GM12878 (cell line): ENCODE measurements around the gene FAM193B. TPM values are rescaled to one million over a fixed set of nuclear protein-coding genes. Genes with fewer than 3 reads are reported as not detected.

Experiments
- MYC ChIP-seq: IDR thresholded peaks from 2 replicates; pipeline ENCODE4 v1.6.1; 2011; ENCODE audit warnings: mild to moderate bottlenecking, low read length, moderate library complexity, inconsistent platforms; ENCODE audit not compliant: insufficient read depth, insufficient replicate concordance, insufficient read length, severe bottlenecking
- RUNX3 ChIP-seq: IDR thresholded peaks from 2 replicates; pipeline ENCODE4 v1.6.1; 2012; ENCODE audit warnings: low read length, inconsistent platforms
- SMAD5 ChIP-seq: IDR thresholded peaks from 2 replicates; pipeline ENCODE4 v1.6.1; 2016; ENCODE audit warnings: antibody characterized with exemption, low read depth
- SP1 ChIP-seq: IDR thresholded peaks from one replicate; pipeline ENCODE4 v1.6.1; 2011; ENCODE audit warnings: low read depth, low read length
- ZSCAN29 ChIP-seq: fragments of 450-650 bp; IDR thresholded peaks from 2 replicates; pipeline ENCODE4 v1.6.1; 2017; ENCODE audit warnings: mild to moderate bottlenecking, moderate library complexity
- polyA plus RNA-seq, 11 experiments: library from polyadenylated mRNA; depleted of rRNA in 4 of 11; unstranded in 6 of 11; stranded (reverse) in 5 of 11; fragments of >200 nt; fragmentation: Nextera tagmentation in 4 of 11; fragmentation: Illumina TruSeq in 1 of 11; extraction: Ambion mirVana in 4 of 11; extraction: Trizol in 1 of 11; gene quantifications; 1 replicate in 1 of 11; 2 replicates in 10 of 11; pipeline versions ENCODE4 v1.2.1 to v1.2.3, GENCODE V29; 2011 to 2016; ENCODE audit warnings: inconsistent platforms in 2 of 11, missing spikeins in 2 of 11, low read depth in 1 of 11
- total RNA-seq, 4 experiments: library from RNA; depleted of rRNA in 3 of 4; stranded (reverse); fragments of >200 nt in 3 of 4; fragmentation: Illumina TruSeq in 1 of 4; extraction: Trizol in 1 of 4; gene quantifications; 2 replicates each; pipeline versions ENCODE4 v1.2.1 to v1.2.3, GENCODE V29; 2013 to 2021
- TF ChIP-seq, protein P1 (sequence below): fragments of 450-650 bp; formaldehyde crosslinking; IDR thresholded peaks from 2 replicates; pipeline ENCODE4 v1.4.0; 2022; ENCODE audit warnings: mild to moderate bottlenecking, moderate library complexity
- TF ChIP-seq, protein P2 (sequence below): IDR thresholded peaks from 2 replicates; pipeline ENCODE4 v1.6.1; 2012; ENCODE audit warnings: low read depth, low read length, improper control_type of control experiment
- TF ChIP-seq, protein P3 (sequence below): fragments of 450-650 bp; IDR thresholded peaks from 2 replicates; pipeline ENCODE4 v1.6.1; 2017; ENCODE audit warnings: mild to moderate bottlenecking, moderate library complexity
- TF ChIP-seq, protein P4 (sequence below): IDR thresholded peaks from 2 replicates; pipeline ENCODE4 v1.6.1; 2012; ENCODE audit warnings: mild to moderate bottlenecking, low read depth, low read length
- TF ChIP-seq, protein P5 (sequence below): fragments of 450-650 bp; IDR thresholded peaks from 2 replicates; pipeline ENCODE4 v1.6.1; 2016; ENCODE audit warnings: mild to moderate bottlenecking
- TF ChIP-seq, protein P6 (sequence below): fragments of 450-650 bp; formaldehyde crosslinking; IDR thresholded peaks from 2 replicates; pipeline ENCODE4 v1.5.0; 2022; ENCODE audit warnings: mild to moderate bottlenecking, missing genetic modification characterization

FAM193B gene
- total and polyA plus RNA-seq, 10 of the 15 experiments (the other 5 are each of a cell fraction or from before 2014, with no cell fraction given): 3.3 to 47.0 (median 25.1) TPM

DNA sequence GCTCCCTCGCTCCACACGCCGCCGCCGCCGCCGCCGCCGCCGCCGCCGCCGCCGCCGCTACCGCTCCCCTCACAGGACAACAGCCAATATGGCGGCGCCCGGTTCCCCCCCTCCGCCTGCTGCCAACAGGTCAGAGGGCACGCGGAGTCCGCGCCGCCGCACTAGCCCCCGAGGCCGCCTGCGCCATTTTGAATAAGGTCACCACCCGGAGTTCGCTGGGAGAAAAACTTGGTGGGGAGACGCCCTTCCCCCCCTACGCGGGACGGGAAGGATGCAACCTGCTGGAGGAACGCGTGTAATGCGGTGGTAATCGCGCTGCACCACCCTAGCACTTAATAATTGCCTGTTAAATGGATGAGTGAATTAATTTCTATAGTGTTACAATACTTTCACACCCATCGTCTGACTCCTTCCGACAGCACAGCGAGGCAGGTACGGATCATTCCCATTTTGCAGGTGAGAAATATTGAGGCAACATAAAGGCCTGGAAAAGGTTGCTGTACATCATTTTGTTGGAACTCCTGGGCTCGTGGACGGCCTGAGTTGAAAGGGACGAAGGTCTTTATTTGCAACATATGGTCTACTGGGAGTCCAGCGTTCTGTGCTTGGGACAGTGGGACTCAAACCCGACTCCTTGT is at the start of gene FAM193B (continued):
- TF ChIP-seq, protein P1, sequence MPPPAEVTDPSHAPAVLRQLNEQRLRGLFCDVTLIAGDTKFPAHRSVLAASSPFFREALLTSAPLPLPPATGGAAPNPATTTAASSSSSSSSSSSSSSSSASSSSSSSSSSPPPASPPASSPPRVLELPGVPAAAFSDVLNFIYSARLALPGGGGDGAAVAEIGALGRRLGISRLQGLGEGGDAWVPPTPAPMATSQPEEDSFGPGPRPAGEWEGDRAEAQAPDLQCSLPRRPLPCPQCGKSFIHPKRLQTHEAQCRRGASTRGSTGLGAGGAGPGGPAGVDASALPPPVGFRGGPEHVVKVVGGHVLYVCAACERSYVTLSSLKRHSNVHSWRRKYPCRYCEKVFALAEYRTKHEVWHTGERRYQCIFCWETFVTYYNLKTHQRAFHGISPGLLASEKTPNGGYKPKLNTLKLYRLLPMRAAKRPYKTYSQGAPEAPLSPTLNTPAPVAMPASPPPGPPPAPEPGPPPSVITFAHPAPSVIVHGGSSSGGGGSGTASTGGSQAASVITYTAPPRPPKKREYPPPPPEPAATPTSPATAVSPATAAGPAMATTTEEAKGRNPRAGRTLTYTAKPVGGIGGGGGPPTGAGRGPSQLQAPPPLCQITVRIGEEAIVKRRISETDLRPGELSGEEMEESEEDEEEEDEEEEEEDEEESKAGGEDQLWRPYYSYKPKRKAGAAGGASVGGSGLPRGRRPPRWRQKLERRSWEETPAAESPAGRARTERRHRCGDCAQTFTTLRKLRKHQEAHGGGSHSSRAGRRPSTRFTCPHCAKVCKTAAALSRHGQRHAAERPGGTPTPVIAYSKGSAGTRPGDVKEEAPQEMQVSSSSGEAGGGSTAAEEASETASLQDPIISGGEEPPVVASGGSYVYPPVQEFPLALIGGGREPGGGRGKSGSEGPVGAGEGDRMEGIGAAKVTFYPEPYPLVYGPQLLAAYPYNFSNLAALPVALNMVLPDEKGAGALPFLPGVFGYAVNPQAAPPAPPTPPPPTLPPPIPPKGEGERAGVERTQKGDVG (CRISPR knock-in tag): no peak
- TF ChIP-seq, protein P2, sequence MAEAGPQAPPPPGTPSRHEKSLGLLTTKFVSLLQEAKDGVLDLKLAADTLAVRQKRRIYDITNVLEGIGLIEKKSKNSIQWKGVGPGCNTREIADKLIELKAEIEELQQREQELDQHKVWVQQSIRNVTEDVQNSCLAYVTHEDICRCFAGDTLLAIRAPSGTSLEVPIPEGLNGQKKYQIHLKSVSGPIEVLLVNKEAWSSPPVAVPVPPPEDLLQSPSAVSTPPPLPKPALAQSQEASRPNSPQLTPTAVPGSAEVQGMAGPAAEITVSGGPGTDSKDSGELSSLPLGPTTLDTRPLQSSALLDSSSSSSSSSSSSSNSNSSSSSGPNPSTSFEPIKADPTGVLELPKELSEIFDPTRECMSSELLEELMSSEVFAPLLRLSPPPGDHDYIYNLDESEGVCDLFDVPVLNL: no peak
- no peak for TF ChIP-seq RUNX3
- TF ChIP-seq, protein P3, sequence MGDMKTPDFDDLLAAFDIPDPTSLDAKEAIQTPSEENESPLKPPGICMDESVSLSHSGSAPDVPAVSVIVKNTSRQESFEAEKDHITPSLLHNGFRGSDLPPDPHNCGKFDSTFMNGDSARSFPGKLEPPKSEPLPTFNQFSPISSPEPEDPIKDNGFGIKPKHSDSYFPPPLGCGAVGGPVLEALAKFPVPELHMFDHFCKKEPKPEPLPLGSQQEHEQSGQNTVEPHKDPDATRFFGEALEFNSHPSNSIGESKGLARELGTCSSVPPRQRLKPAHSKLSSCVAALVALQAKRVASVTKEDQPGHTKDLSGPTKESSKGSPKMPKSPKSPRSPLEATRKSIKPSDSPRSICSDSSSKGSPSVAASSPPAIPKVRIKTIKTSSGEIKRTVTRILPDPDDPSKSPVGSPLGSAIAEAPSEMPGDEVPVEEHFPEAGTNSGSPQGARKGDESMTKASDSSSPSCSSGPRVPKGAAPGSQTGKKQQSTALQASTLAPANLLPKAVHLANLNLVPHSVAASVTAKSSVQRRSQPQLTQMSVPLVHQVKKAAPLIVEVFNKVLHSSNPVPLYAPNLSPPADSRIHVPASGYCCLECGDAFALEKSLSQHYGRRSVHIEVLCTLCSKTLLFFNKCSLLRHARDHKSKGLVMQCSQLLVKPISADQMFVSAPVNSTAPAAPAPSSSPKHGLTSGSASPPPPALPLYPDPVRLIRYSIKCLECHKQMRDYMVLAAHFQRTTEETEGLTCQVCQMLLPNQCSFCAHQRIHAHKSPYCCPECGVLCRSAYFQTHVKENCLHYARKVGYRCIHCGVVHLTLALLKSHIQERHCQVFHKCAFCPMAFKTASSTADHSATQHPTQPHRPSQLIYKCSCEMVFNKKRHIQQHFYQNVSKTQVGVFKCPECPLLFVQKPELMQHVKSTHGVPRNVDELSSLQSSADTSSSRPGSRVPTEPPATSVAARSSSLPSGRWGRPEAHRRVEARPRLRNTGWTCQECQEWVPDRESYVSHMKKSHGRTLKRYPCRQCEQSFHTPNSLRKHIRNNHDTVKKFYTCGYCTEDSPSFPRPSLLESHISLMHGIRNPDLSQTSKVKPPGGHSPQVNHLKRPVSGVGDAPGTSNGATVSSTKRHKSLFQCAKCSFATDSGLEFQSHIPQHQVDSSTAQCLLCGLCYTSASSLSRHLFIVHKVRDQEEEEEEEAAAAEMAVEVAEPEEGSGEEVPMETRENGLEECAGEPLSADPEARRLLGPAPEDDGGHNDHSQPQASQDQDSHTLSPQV: no peak
- TF ChIP-seq MYC: no peak
- no peak for TF ChIP-seq SP1
- TF ChIP-seq SMAD5: no peak
- TF ChIP-seq, protein P4, sequence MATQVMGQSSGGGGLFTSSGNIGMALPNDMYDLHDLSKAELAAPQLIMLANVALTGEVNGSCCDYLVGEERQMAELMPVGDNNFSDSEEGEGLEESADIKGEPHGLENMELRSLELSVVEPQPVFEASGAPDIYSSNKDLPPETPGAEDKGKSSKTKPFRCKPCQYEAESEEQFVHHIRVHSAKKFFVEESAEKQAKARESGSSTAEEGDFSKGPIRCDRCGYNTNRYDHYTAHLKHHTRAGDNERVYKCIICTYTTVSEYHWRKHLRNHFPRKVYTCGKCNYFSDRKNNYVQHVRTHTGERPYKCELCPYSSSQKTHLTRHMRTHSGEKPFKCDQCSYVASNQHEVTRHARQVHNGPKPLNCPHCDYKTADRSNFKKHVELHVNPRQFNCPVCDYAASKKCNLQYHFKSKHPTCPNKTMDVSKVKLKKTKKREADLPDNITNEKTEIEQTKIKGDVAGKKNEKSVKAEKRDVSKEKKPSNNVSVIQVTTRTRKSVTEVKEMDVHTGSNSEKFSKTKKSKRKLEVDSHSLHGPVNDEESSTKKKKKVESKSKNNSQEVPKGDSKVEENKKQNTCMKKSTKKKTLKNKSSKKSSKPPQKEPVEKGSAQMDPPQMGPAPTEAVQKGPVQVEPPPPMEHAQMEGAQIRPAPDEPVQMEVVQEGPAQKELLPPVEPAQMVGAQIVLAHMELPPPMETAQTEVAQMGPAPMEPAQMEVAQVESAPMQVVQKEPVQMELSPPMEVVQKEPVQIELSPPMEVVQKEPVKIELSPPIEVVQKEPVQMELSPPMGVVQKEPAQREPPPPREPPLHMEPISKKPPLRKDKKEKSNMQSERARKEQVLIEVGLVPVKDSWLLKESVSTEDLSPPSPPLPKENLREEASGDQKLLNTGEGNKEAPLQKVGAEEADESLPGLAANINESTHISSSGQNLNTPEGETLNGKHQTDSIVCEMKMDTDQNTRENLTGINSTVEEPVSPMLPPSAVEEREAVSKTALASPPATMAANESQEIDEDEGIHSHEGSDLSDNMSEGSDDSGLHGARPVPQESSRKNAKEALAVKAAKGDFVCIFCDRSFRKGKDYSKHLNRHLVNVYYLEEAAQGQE: no peak
- TF ChIP-seq, protein P5, sequence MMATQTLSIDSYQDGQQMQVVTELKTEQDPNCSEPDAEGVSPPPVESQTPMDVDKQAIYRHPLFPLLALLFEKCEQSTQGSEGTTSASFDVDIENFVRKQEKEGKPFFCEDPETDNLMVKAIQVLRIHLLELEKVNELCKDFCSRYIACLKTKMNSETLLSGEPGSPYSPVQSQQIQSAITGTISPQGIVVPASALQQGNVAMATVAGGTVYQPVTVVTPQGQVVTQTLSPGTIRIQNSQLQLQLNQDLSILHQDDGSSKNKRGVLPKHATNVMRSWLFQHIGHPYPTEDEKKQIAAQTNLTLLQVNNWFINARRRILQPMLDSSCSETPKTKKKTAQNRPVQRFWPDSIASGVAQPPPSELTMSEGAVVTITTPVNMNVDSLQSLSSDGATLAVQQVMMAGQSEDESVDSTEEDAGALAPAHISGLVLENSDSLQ: no peak
- TF ChIP-seq, protein P6, sequence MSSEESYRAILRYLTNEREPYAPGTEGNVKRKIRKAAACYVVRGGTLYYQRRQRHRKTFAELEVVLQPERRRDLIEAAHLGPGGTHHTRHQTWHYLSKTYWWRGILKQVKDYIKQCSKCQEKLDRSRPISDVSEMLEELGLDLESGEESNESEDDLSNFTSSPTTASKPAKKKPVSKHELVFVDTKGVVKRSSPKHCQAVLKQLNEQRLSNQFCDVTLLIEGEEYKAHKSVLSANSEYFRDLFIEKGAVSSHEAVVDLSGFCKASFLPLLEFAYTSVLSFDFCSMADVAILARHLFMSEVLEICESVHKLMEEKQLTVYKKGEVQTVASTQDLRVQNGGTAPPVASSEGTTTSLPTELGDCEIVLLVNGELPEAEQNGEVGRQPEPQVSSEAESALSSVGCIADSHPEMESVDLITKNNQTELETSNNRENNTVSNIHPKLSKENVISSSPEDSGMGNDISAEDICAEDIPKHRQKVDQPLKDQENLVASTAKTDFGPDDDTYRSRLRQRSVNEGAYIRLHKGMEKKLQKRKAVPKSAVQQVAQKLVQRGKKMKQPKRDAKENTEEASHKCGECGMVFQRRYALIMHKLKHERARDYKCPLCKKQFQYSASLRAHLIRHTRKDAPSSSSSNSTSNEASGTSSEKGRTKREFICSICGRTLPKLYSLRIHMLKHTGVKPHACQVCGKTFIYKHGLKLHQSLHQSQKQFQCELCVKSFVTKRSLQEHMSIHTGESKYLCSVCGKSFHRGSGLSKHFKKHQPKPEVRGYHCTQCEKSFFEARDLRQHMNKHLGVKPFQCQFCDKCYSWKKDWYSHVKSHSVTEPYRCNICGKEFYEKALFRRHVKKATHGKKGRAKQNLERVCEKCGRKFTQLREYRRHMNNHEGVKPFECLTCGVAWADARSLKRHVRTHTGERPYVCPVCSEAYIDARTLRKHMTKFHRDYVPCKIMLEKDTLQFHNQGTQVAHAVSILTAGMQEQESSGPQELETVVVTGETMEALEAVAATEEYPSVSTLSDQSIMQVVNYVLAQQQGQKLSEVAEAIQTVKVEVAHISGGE (CRISPR knock-in tag): no peak
- TF ChIP-seq ZSCAN29: no peak
